ENCODE results near the gene GALNT18. TPM values are rescaled to one million over a fixed set of nuclear protein-coding genes. Genes with fewer than 3 reads are reported as not detected.

The GALNT18 gene
- total RNA-seq, 1 donor from 2014 or later = 24.4 TPM

GRCh38 chr11:11494348-11494747, 127.5 kb downstream of the GALNT18 start:
- H3K4me1 ChIP-seq = peaks cover 37% of the 10 kb centered on the region
- H3K36me3 ChIP-seq = no peaks in the 10 kb centered on the region
- TF ChIP-seq, protein P1, sequence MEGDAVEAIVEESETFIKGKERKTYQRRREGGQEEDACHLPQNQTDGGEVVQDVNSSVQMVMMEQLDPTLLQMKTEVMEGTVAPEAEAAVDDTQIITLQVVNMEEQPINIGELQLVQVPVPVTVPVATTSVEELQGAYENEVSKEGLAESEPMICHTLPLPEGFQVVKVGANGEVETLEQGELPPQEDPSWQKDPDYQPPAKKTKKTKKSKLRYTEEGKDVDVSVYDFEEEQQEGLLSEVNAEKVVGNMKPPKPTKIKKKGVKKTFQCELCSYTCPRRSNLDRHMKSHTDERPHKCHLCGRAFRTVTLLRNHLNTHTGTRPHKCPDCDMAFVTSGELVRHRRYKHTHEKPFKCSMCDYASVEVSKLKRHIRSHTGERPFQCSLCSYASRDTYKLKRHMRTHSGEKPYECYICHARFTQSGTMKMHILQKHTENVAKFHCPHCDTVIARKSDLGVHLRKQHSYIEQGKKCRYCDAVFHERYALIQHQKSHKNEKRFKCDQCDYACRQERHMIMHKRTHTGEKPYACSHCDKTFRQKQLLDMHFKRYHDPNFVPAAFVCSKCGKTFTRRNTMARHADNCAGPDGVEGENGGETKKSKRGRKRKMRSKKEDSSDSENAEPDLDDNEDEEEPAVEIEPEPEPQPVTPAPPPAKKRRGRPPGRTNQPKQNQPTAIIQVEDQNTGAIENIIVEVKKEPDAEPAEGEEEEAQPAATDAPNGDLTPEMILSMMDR (IDR thresholded peaks at IDR 0.05; ENCODE audit: borderline replicate concordance) = no peak

DNA sequence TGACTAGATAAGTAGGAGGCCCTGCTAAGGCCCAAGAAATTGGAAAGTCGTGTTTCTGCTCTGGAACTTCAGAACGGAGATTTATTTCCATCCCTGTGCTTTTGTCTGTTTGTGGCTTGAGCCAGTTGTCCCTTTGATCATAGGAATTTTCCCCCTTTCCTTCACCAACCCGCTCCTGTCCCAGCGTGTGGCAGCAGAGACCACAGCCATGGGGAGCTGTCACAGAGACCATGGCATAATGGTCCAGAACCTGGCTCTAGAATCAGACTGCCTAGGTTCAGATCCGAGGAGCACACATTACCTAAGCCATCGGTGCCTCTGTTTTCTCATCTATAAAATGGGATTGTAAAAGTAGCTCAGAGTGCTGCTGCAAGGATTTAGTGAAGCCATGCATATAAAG, 128.1 kb downstream of the GALNT18 start:
- Histone ChIP-seq H3K36me3 (no peaks in the 10 kb centered on the region), H3K27ac (replicated peaks) (no peak overlapping the region), H3K4me3 (no peak overlapping the region), H3K9me3 (replicated peaks) (no peaks in the 10 kb centered on the region), H3K4me1 (peaks cover 31% of the 10 kb centered on the region), H3K27me3 (ENCODE audit: low read depth) (no peaks in the 10 kb centered on the region)
- intact Hi-C loops (cut with micrococcal nuclease) = no loop called here
- no peak for DNase-seq
- TF ChIP-seq, protein P1 (IDR thresholded peaks at IDR 0.05; ENCODE audit: borderline replicate concordance) = no peak

More at GRCh38 chr11:11494348-11494747, 127.5 kb downstream of the GALNT18 start:
- DNase-seq = no peak
- no peak overlapping the region for H3K4me3 ChIP-seq
- no peak overlapping the region for H3K27ac ChIP-seq (replicated peaks)
- intact Hi-C loops (cut with micrococcal nuclease) = no loop called here
- no peaks in the 10 kb centered on the region for H3K9me3 ChIP-seq (replicated peaks)
- H3K27me3 ChIP-seq (ENCODE audit: low read depth) = no peaks in the 10 kb centered on the region

- intact Hi-C loops (cut with micrococcal nuclease) = no loop called here
- TF ChIP-seq, protein P1 (IDR thresholded peaks at IDR 0.05; ENCODE audit: borderline replicate concordance) = no peak
- Histone ChIP-seq H3K27me3 (ENCODE audit: low read depth) (no peaks in the 10 kb centered on the region), H3K36me3 (no peaks in the 10 kb centered on the region), H3K9me3 (replicated peaks) (no peaks in the 10 kb centered on the region), H3K27ac (replicated peaks) (no peak overlapping the region), H3K4me3 (no peak overlapping the region), H3K4me1 (peaks cover 33% of the 10 kb centered on the region)
- DNase-seq = no peak
These were observed 130.2 kb downstream of the GALNT18 start for GRCh38 chr11:11491589-11491988.

- no peaks in the 10 kb centered on the region for H3K9me3 ChIP-seq (replicated peaks)
- DNase-seq = no peak
- H3K4me3 ChIP-seq = no peak overlapping the region
- TF ChIP-seq, protein P1 (IDR thresholded peaks at IDR 0.05; ENCODE audit: borderline replicate concordance) = no peak
- no peaks in the 10 kb centered on the region for H3K36me3 ChIP-seq
- H3K27me3 ChIP-seq (ENCODE audit: low read depth) = no peaks in the 10 kb centered on the region
- intact Hi-C loops (cut with micrococcal nuclease) = no loop called here
- H3K27ac ChIP-seq (replicated peaks) = no peak overlapping the region
- peaks cover 33% of the 10 kb centered on the region for H3K4me1 ChIP-seq
These were observed 130.8 kb downstream of the GALNT18 start for GRCh38 chr11:11491014-11491413.

- H3K9me3 ChIP-seq (replicated peaks) = no peaks in the 10 kb centered on the region
- no peaks in the 10 kb centered on the region for H3K36me3 ChIP-seq
- TF ChIP-seq, protein P1 (IDR thresholded peaks at IDR 0.05; ENCODE audit: borderline replicate concordance) = no peak
- DNase-seq = no peak
- H3K27ac ChIP-seq (replicated peaks) = no peak overlapping the region
- H3K27me3 ChIP-seq (ENCODE audit: low read depth) = no peaks in the 10 kb centered on the region
- intact Hi-C loops (cut with micrococcal nuclease) = no loop called here
- H3K4me1 ChIP-seq = peaks cover 43% of the 10 kb centered on the region
- H3K4me3 ChIP-seq = no peak overlapping the region
These were observed 135.4 kb downstream of the GALNT18 start for GRCh38 chr11:11486423-11486822.

- no peak overlapping the region for H3K27ac ChIP-seq (replicated peaks)
- intact Hi-C loops (cut with micrococcal nuclease) = no loop called here
These were observed 135.8 kb downstream of the GALNT18 start for GRCh38 chr11:11486002-11486401.

More at GRCh38 chr11:11486002-11486401, 135.8 kb downstream of the GALNT18 start:
- H3K9me3 ChIP-seq (replicated peaks) = no peaks in the 10 kb centered on the region
- no peak for DNase-seq
- TF ChIP-seq, protein P1 (IDR thresholded peaks at IDR 0.05; ENCODE audit: borderline replicate concordance) = no peak
- H3K4me1 ChIP-seq = peaks cover 43% of the 10 kb centered on the region
- H3K4me3 ChIP-seq = no peak overlapping the region
- no peaks in the 10 kb centered on the region for H3K36me3 ChIP-seq
- H3K27me3 ChIP-seq (ENCODE audit: low read depth) = no peaks in the 10 kb centered on the region
